Trophoblast cell (in vitro differentiated cells and primary cell): Measurements from ENCODE around the gene WDR74.
"Not testable (repeated sequence)": the region's sequence is repeated elsewhere in the genome, so short reads cannot be mapped to it uniquely, and the experiment has no call there.

Experiments
- DNase-seq, 2 donors: peaks; one replicate each; pipeline ENCODE4 v3.0.0-alpha.2; 2016
- H2AFZ ChIP-seq: 2 replicates; pipeline ENCODE4 v1.6.1; 2013; ENCODE audit warnings: low read length, moderate library complexity, mild to moderate bottlenecking; ENCODE audit not compliant: insufficient read depth, poor library complexity
- H2AK5ac ChIP-seq: 2 replicates; pipeline ENCODE4 v1.6.1; 2013; ENCODE audit warnings: mild to moderate bottlenecking, low read length
- H2BK120ac ChIP-seq: 2 replicates; pipeline ENCODE4 v1.6.1; 2013; ENCODE audit warnings: low read length, mild to moderate bottlenecking, moderate library complexity; ENCODE audit not compliant: insufficient read depth, poor library complexity
- H2BK12ac ChIP-seq: 2 replicates; pipeline ENCODE4 v1.6.1; 2013; ENCODE audit warnings: mild to moderate bottlenecking, low read length, moderate library complexity
- H2BK5ac ChIP-seq: 2 replicates; pipeline ENCODE4 v1.6.1; 2013; ENCODE audit warnings: low read length, low read depth, moderate library complexity, mild to moderate bottlenecking; ENCODE audit not compliant: poor library complexity
- H3K14ac ChIP-seq: 2 replicates; pipeline ENCODE4 v1.6.1; 2013; ENCODE audit warnings: mild to moderate bottlenecking, low read length
- H3K18ac ChIP-seq: 2 replicates; pipeline ENCODE4 v1.6.1; 2013; ENCODE audit warnings: mild to moderate bottlenecking, low read length
- H3K23ac ChIP-seq: 2 replicates; pipeline ENCODE4 v1.6.1; 2013; ENCODE audit warnings: low read length
- H3K27ac ChIP-seq: 2 replicates; pipeline ENCODE4 v1.5.1; 2013; ENCODE audit warnings: low read depth, mild to moderate bottlenecking, inconsistent platforms, low read length, moderate library complexity
- H3K27me3 ChIP-seq: 2 replicates; pipeline ENCODE4 v1.6.1; 2013; ENCODE audit warnings: inconsistent platforms, mild to moderate bottlenecking, low read length, moderate library complexity; ENCODE audit not compliant: insufficient read depth
- H3K36me3 ChIP-seq, 2 experiments: 1 replicate in 1 of 2; 2 replicates in 1 of 2; pipeline ENCODE4 v1.6.1; 2013; ENCODE audit warnings: low read length in 2 of 2, mild to moderate bottlenecking in 2 of 2, moderate library complexity in 1 of 2; ENCODE audit not compliant: insufficient read depth in 2 of 2, control insufficient read depth in 1 of 2
- H3K4ac ChIP-seq: 2 replicates; pipeline ENCODE4 v1.6.1; 2013; ENCODE audit warnings: low read depth, mild to moderate bottlenecking, low read length, moderate library complexity
- H3K4me1 ChIP-seq, 2 experiments: 1 replicate in 1 of 2; 2 replicates in 1 of 2; pipeline ENCODE4 v1.6.1; 2013; ENCODE audit warnings: low read length in 2 of 2, mild to moderate bottlenecking in 2 of 2, moderate library complexity in 1 of 2; ENCODE audit not compliant: insufficient read depth in 2 of 2, control insufficient read depth in 1 of 2
- H3K4me2 ChIP-seq: 2 replicates; pipeline ENCODE4 v1.6.1; 2013; ENCODE audit warnings: inconsistent platforms, mild to moderate bottlenecking, low read length, moderate library complexity
- H3K4me3 ChIP-seq: 2 replicates; pipeline ENCODE4 v1.5.1; 2013; ENCODE audit warnings: mild to moderate bottlenecking, low read depth, low read length, inconsistent platforms
- H3K79me1 ChIP-seq: one replicate; pipeline ENCODE4 v1.6.1; 2013; ENCODE audit warnings: low read length
- H3K79me2 ChIP-seq: 2 replicates; pipeline ENCODE4 v1.6.1; 2013; ENCODE audit warnings: low read length, mild to moderate bottlenecking; ENCODE audit not compliant: control insufficient read depth, insufficient read depth, poor library complexity
- H3K9ac ChIP-seq: 2 replicates; pipeline ENCODE4 v1.6.1; 2013; ENCODE audit warnings: mild to moderate bottlenecking, low read length
- H3K9me3 ChIP-seq: 2 replicates; pipeline ENCODE4 v1.6.1; 2013; ENCODE audit warnings: low read depth, mild to moderate bottlenecking, control low read depth, inconsistent platforms, low read length; ENCODE audit not compliant: insufficient read depth
- H4K12ac ChIP-seq: 2 replicates; pipeline ENCODE4 v1.6.1; 2013; ENCODE audit warnings: low read depth, mild to moderate bottlenecking, low read length, moderate library complexity
- H4K8ac ChIP-seq: 2 replicates; pipeline ENCODE4 v1.6.1; 2013; ENCODE audit warnings: low read depth, mild to moderate bottlenecking, low read length, moderate library complexity
- H4K91ac ChIP-seq: one replicate; pipeline ENCODE4 v1.6.1; 2013; ENCODE audit warnings: low read depth, mild to moderate bottlenecking, low read length, moderate library complexity
- WGBS: extraction: QIAGEN DNeasy Blood & Tissue Kit; methylation state at CpG from one replicate; pipeline ENCODE4 v1.1.7; 2013; ENCODE audit warnings: missing lambda C conversion rate; ENCODE audit not compliant: insufficient read length, insufficient coverage; ENCODE audit errors: extremely low coverage; 5-methylcytosine and 5-hydroxymethylcytosine counted together

The WDR74 gene

GRCh38 chr11:62830904-62831519 lies 8.4 kb downstream of the WDR74 start:
- peaks cover 40 to 48% of the 10 kb centered on the region in 2 experiments for H3K36me3 ChIP-seq
- no peak overlapping the region for H3K23ac ChIP-seq
- H3K79me2 ChIP-seq = peaks cover 17% of the 10 kb centered on the region
- peak overlapping the region; percentile 96 for H3K9ac ChIP-seq
- H2AFZ ChIP-seq = peak overlapping the region; percentile 4
- H3K4me2 ChIP-seq = peak overlapping the region; percentile 70
- H3K4ac ChIP-seq = peak overlapping the region; percentile 84
- H2BK12ac ChIP-seq = no peak overlapping the region
- DNase-seq = peak in 1 of 2 donors; percentile 35
- H2BK5ac ChIP-seq = peak overlapping the region; percentile 39
- H3K27ac ChIP-seq = peak overlapping the region; percentile 79
- peak overlapping the region; percentile 24 for H4K12ac ChIP-seq
- peak overlapping the region; percentile 88 for H3K4me3 ChIP-seq
- peak overlapping the region; percentile 9 for H2BK120ac ChIP-seq
- peak overlapping the region; percentile 32 for H4K8ac ChIP-seq
- no peaks in the 10 kb centered on the region for H3K27me3 ChIP-seq
- WGBS = no CpG with 5 or more reads among the region's 33 CpGs
- H3K14ac ChIP-seq = peak overlapping the region; percentile 56
- H2AK5ac ChIP-seq = no peak overlapping the region
- peaks cover 0 to 6% of the 10 kb centered on the region in 2 experiments for H3K4me1 ChIP-seq
- H3K18ac ChIP-seq = peak overlapping the region; percentile 66
- peaks cover 3% of the 10 kb centered on the region for H3K9me3 ChIP-seq
- peak overlapping the region; percentile 32 for H4K91ac ChIP-seq
- peaks cover 15% of the 10 kb centered on the region for H3K79me1 ChIP-seq

GRCh38 chr11:62828130-62828529 lies 11.3 kb downstream of the WDR74 start:
- H2BK120ac ChIP-seq, H3K9me3 ChIP-seq, H2BK12ac ChIP-seq, H2AK5ac ChIP-seq, H4K8ac ChIP-seq, DNase-seq, H4K12ac ChIP-seq, H3K4me1 ChIP-seq, H3K23ac ChIP-seq, H4K91ac ChIP-seq, H2BK5ac ChIP-seq, H3K9ac ChIP-seq, H3K14ac ChIP-seq, H3K27ac ChIP-seq, H3K4ac ChIP-seq, H3K18ac ChIP-seq, H3K4me2 ChIP-seq, H3K27me3 ChIP-seq, H2AFZ ChIP-seq, H3K4me3 ChIP-seq: not testable (repeated sequence)
- peaks cover 15% of the 10 kb centered on the region for H3K79me1 ChIP-seq
- H3K79me2 ChIP-seq = peaks cover 17% of the 10 kb centered on the region
- peaks cover 44 to 51% of the 10 kb centered on the region in 2 experiments for H3K36me3 ChIP-seq
- no CpG with 5 or more reads among the region's 8 CpGs for WGBS

GRCh38 chr11:62823677-62824076 lies 15.7 kb downstream of the WDR74 start:
- H3K27me3 ChIP-seq = no peaks in the 10 kb centered on the region
- no CpG with 5 or more reads among the region's 3 CpGs for WGBS
- no peaks in the 10 kb centered on the region for H3K9me3 ChIP-seq
- DNase-seq = no peak
- H4K8ac ChIP-seq = no peak overlapping the region
- H2AFZ ChIP-seq = no peak overlapping the region
- no peak overlapping the region for H3K9ac ChIP-seq
- no peaks in the 10 kb centered on the region for H3K79me1 ChIP-seq
- H3K4me3 ChIP-seq = no peak overlapping the region
- H2BK120ac ChIP-seq = no peak overlapping the region
- H3K4me1 ChIP-seq = no peaks in the 10 kb centered on the region
- H4K12ac ChIP-seq = no peak overlapping the region
- H3K23ac ChIP-seq = no peak overlapping the region
- no peak overlapping the region for H3K18ac ChIP-seq
- H3K79me2 ChIP-seq = no peaks in the 10 kb centered on the region
- H3K14ac ChIP-seq = no peak overlapping the region
- peaks cover 70 to 78% of the 10 kb centered on the region in 2 experiments for H3K36me3 ChIP-seq
- no peak overlapping the region for H2BK5ac ChIP-seq
- H4K91ac ChIP-seq = no peak overlapping the region
- no peak overlapping the region for H2AK5ac ChIP-seq
- H3K27ac ChIP-seq = no peak overlapping the region
- H2BK12ac ChIP-seq = no peak overlapping the region
- no peak overlapping the region for H3K4me2 ChIP-seq
- H3K4ac ChIP-seq = no peak overlapping the region

GRCh38 chr11:62817129-62817528 lies 22.3 kb downstream of the WDR74 start:
- no peak overlapping the region for H2BK12ac ChIP-seq
- no peaks in the 10 kb centered on the region for H3K79me2 ChIP-seq
- DNase-seq = no peak
- H3K27ac ChIP-seq = no peak overlapping the region
- H2AFZ ChIP-seq = no peak overlapping the region
- H4K8ac ChIP-seq = no peak overlapping the region
- H4K12ac ChIP-seq = no peak overlapping the region
- H2BK5ac ChIP-seq = no peak overlapping the region
- no peak overlapping the region for H2AK5ac ChIP-seq
- no peaks in the 10 kb centered on the region for H3K9me3 ChIP-seq
- no peak overlapping the region for H3K4ac ChIP-seq
- H3K4me1 ChIP-seq = no peaks in the 10 kb centered on the region
- H3K27me3 ChIP-seq = no peaks in the 10 kb centered on the region
- no CpG with 5 or more reads among the region's 4 CpGs for WGBS
- H3K23ac ChIP-seq = no peak overlapping the region
- no peak overlapping the region for H3K4me3 ChIP-seq
- H3K79me1 ChIP-seq = no peaks in the 10 kb centered on the region
- no peak overlapping the region for H3K9ac ChIP-seq
- H3K14ac ChIP-seq = no peak overlapping the region
- H3K18ac ChIP-seq = no peak overlapping the region
- no peak overlapping the region for H2BK120ac ChIP-seq
- no peak overlapping the region for H3K4me2 ChIP-seq
- peaks cover 48 to 51% of the 10 kb centered on the region in 2 experiments for H3K36me3 ChIP-seq
- no peak overlapping the region for H4K91ac ChIP-seq
